Neural crest cell (in vitro differentiated cells): ENCODE data around the gene MTSS2. TPM values are rescaled to one million over a fixed set of nuclear protein-coding genes. Genes with fewer than 3 reads are reported as not detected.
A peak's percentile ranks its signal among the peaks of the same experiment; 100 is the strongest.

Experiments used
- DNase-seq: peaks from one replicate; pipeline ENCODE4 v3.0.0; 2021; ENCODE audit warnings: low read depth, mixed read lengths, low spot score
- H3K27ac Mint-ChIP-seq: one replicate; pipeline ENCODE4 v1.8.0; 2021; ENCODE audit warnings: mild to moderate bottlenecking, mixed read lengths; ENCODE audit not compliant: unreplicated experiment
- H3K27me3 Mint-ChIP-seq: 2 replicates; pipeline ENCODE4 v1.8.0; 2021; ENCODE audit warnings: low read depth, mild to moderate bottlenecking, mixed read lengths
- H3K36me3 Mint-ChIP-seq: 2 replicates; pipeline ENCODE4 v1.8.0; 2021; ENCODE audit warnings: low read depth, mild to moderate bottlenecking, mixed read lengths
- H3K4me1 Mint-ChIP-seq: 2 replicates; pipeline ENCODE4 v1.8.0; 2021; ENCODE audit warnings: mixed read lengths
- H3K4me3 Mint-ChIP-seq: one replicate; pipeline ENCODE4 v1.8.0; 2021; ENCODE audit warnings: mild to moderate bottlenecking, mixed read lengths
- H3K9me3 Mint-ChIP-seq: 2 replicates; pipeline ENCODE4 v1.8.0; 2021; ENCODE audit warnings: mixed read lengths
- total RNA-seq: library from RNA; stranded (reverse); gene quantifications from 2 replicates; pipeline ENCODE4 v1.2.1, GENCODE V29; 2021
- TF ChIP-seq, protein P1 (sequence below): fragments of 200-600 bp; sonication (generic); conservative IDR thresholded peaks from 2 replicates; pipeline ENCODE4 v1.5.0; 2021; ENCODE audit warnings: antibody characterized with exemption, mild to moderate bottlenecking

The MTSS2 gene
- total RNA-seq, 1 donor from 2014 or later, result 93.3 TPM

DNA sequence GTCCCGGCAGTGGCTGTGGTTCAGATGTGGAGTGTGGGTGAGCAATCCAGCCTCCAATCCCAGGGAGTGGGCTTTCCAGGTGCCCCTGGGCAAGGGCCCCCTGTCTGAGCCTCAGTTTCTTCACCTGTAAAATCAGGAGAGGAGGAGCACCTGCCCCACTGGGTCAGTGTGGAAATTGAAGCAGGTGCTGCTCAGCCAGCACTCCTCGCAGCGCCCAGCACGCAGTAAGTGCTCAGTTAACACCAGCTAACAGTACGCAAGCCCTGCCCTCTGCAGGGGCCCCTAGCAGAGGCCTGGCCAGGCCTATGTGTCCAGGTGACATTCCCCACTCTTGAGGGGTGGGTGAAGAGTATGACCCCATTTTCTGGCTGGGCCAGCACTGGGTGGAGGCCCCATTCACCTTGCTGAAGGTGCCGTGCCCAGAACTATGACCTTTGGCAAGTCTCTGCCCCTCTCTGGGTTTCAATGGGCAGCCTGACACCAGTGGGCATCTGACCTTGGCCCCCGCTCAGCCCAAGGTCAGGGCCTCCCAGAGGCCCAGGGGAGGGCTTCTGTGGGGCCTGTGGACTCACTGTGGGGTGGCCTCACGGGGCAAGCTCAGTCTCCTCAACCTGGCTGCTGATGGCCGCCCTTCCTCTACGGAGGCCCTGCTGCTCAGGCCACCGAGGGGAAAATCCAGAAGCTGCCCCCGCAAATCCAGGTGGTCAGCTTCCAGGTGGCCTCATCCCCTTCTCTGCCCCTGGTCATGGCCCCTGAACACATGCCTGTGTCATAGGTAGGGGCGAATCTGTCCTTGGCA lies 2.5 kb downstream of the MTSS2 start:
- no peak for DNase-seq
- TF ChIP-seq, protein P1, sequence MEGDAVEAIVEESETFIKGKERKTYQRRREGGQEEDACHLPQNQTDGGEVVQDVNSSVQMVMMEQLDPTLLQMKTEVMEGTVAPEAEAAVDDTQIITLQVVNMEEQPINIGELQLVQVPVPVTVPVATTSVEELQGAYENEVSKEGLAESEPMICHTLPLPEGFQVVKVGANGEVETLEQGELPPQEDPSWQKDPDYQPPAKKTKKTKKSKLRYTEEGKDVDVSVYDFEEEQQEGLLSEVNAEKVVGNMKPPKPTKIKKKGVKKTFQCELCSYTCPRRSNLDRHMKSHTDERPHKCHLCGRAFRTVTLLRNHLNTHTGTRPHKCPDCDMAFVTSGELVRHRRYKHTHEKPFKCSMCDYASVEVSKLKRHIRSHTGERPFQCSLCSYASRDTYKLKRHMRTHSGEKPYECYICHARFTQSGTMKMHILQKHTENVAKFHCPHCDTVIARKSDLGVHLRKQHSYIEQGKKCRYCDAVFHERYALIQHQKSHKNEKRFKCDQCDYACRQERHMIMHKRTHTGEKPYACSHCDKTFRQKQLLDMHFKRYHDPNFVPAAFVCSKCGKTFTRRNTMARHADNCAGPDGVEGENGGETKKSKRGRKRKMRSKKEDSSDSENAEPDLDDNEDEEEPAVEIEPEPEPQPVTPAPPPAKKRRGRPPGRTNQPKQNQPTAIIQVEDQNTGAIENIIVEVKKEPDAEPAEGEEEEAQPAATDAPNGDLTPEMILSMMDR, result no peak
- Mint-ChIP-seq H3K36me3 (no peaks in the 10 kb centered on the region), H3K4me1 (peaks cover 35% of the 10 kb centered on the region), H3K27me3 (peaks cover 3% of the 10 kb centered on the region), H3K27ac (no peak overlapping the region), H3K4me3 (peak overlapping the region; percentile 83), H3K9me3 (no peaks in the 10 kb centered on the region)

GRCh38 chr16:70682239-70683145 lies 3.4 kb downstream of the MTSS2 start:
- Mint-ChIP-seq H3K36me3 (no peaks in the 10 kb centered on the region), H3K4me1 (peaks cover 29% of the 10 kb centered on the region), H3K27ac (no peak overlapping the region), H3K4me3 (peak overlapping the region; percentile 83), H3K27me3 (peaks cover 3% of the 10 kb centered on the region), H3K9me3 (no peaks in the 10 kb centered on the region)
- TF ChIP-seq, protein P1, result no peak
- no peak for DNase-seq

GRCh38 chr16:70681382-70682238 lies 4.2 kb downstream of the MTSS2 start:
- Mint-ChIP-seq H3K4me1 (peaks cover 20% of the 10 kb centered on the region), H3K27me3 (no peaks in the 10 kb centered on the region), H3K36me3 (no peaks in the 10 kb centered on the region), H3K9me3 (no peaks in the 10 kb centered on the region), H3K27ac (peak overlapping the region; percentile 62), H3K4me3 (peak overlapping the region; percentile 83)
- TF ChIP-seq, protein P1, result no peak
- DNase-seq, result peak; percentile 57

- Mint-ChIP-seq H3K36me3 (peaks cover under 1% of the 10 kb centered on the region), H3K4me3 (peak overlapping the region; percentile 75), H3K9me3 (no peaks in the 10 kb centered on the region), H3K4me1 (peaks cover 17% of the 10 kb centered on the region), H3K27ac (peak overlapping the region; percentile 78), H3K27me3 (no peaks in the 10 kb centered on the region)
- no peak for DNase-seq
- TF ChIP-seq, protein P1, result no peak
Measured at GRCh38 chr16:70680495-70681381, 5.1 kb downstream of the MTSS2 start.
